ENCODE data around the gene CORO6.

- TF ChIP-seq CTCF (conservative IDR thresholded peaks at IDR 0.05) (no peak), ZFX (IDR thresholded peaks at IDR 0.05) (no peak)
Measured at GRCh38 chr17:29613352-29613837, 9.3 kb downstream of the CORO6 start.
